OCI-LY1 (cell line): Measurements from ENCODE around the gene TMEM98.
"Not testable (repeated sequence)": the region's sequence is repeated elsewhere in the genome, so short reads cannot be mapped to it uniquely, and the experiment has no call there.

Experiments
- EZH2 ChIP-seq: fragments of 200-600 bp; sonication (generic), shearing (Covaris generic); IDR thresholded peaks from 2 replicates; pipeline ENCODE4 v1.8.0; 2017; ENCODE audit warnings: borderline replicate concordance, mixed run types, mild to moderate bottlenecking, antibody characterized with exemption, low read length, moderate library complexity, mixed read lengths
- TF ChIP-seq, protein P1 (sequence below): fragments of 200-600 bp; sonication (generic), shearing (Covaris generic); IDR thresholded peaks from 2 replicates; pipeline ENCODE4 v1.5.1; 2017; ENCODE audit warnings: mild to moderate bottlenecking, antibody characterized with exemption, low read length, moderate library complexity, mixed read lengths

DNA sequence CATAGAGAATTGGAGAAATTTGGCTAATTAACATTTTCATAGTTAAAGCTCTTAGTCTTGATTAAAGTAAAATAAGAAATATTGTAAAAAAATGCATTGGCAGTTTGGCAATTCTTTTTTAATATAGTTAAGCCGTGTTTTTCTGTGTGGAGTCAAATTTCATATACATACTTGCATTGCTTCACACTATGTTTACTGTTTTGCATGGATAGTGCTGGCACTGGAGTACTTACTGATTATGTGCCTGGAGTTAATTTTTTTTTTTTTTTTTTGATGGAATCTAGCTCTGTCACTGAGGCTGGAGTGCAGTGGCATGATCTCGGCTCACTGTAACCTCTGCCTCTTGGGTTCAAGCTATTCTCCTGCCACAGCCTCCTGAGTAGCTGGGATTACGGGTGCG lies 8.1 kb upstream of the TMEM98 start:
- TF ChIP-seq, protein P1, sequence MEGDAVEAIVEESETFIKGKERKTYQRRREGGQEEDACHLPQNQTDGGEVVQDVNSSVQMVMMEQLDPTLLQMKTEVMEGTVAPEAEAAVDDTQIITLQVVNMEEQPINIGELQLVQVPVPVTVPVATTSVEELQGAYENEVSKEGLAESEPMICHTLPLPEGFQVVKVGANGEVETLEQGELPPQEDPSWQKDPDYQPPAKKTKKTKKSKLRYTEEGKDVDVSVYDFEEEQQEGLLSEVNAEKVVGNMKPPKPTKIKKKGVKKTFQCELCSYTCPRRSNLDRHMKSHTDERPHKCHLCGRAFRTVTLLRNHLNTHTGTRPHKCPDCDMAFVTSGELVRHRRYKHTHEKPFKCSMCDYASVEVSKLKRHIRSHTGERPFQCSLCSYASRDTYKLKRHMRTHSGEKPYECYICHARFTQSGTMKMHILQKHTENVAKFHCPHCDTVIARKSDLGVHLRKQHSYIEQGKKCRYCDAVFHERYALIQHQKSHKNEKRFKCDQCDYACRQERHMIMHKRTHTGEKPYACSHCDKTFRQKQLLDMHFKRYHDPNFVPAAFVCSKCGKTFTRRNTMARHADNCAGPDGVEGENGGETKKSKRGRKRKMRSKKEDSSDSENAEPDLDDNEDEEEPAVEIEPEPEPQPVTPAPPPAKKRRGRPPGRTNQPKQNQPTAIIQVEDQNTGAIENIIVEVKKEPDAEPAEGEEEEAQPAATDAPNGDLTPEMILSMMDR = not testable (repeated sequence)
- TF ChIP-seq EZH2 = not testable (repeated sequence)
